BE2C (cell line): ENCODE data around the gene MAB21L1.

Source experiments
- DNase-seq: peaks from one replicate; pipeline ENCODE4 v3.0.0-alpha.2; 2020
- H3K27me3 ChIP-seq: fragments of 250-450 bp; sonication (Bioruptor Pico); 2 replicates; pipeline ENCODE4 v1.5.1; 2020; ENCODE audit warnings: mild to moderate bottlenecking
- H3K36me3 ChIP-seq: fragments of 250-450 bp; sonication (Bioruptor Pico); 2 replicates; pipeline ENCODE4 v1.5.1; 2020; ENCODE audit warnings: mild to moderate bottlenecking
- H3K4me1 ChIP-seq: fragments of 250-450 bp; sonication (Bioruptor Pico); 2 replicates; pipeline ENCODE4 v1.5.1; 2020
- H3K4me3 ChIP-seq: 2 replicates; pipeline ENCODE4 v1.5.1; 2011; ENCODE audit warnings: low read depth, low read length
- H3K9me3 ChIP-seq: fragments of 250-450 bp; sonication (Bioruptor Pico); 2 replicates; pipeline ENCODE4 v1.5.1; 2020
- CTCF ChIP-seq: IDR thresholded peaks from 2 replicates; pipeline ENCODE4 v1.5.1; 2012; ENCODE audit warnings: mild to moderate bottlenecking, low read depth, low read length

MAB21L1 gene

GRCh38 chr13:35478271-35479037 is 2.0 kb upstream of the MAB21L1 start:
- H3K4me3 ChIP-seq = peak overlapping the region; percentile 97
- no peak for TF ChIP-seq CTCF

GRCh38 chr13:35477386-35477946 is 977 bp upstream of the MAB21L1 start:
- no peak for TF ChIP-seq CTCF
- H3K27me3 ChIP-seq = no peaks in the 10 kb centered on the region
- H3K9me3 ChIP-seq = no peaks in the 10 kb centered on the region
- DNase-seq = no peak
- peak overlapping the region; percentile 97 for H3K4me3 ChIP-seq
- no peaks in the 10 kb centered on the region for H3K4me1 ChIP-seq
- peaks cover 37% of the 10 kb centered on the region for H3K36me3 ChIP-seq

More at GRCh38 chr13:35478271-35479037, 2.0 kb upstream of the MAB21L1 start:
- Histone ChIP-seq H3K36me3 (peaks cover 28% of the 10 kb centered on the region), H3K9me3 (no peaks in the 10 kb centered on the region), H3K4me1 (peaks cover 3% of the 10 kb centered on the region; the same call in 1 of the 2 replicates), H3K27me3 (no peaks in the 10 kb centered on the region)
- DNase-seq = peak; percentile 78

- Histone ChIP-seq H3K4me1 (no peaks in the 10 kb centered on the region), H3K27me3 (no peaks in the 10 kb centered on the region), H3K4me3 (peak overlapping the region; percentile 97), H3K36me3 (peaks cover 53% of the 10 kb centered on the region), H3K9me3 (no peaks in the 10 kb centered on the region)
- DNase-seq = peak; percentile 59
- no peak for TF ChIP-seq CTCF
Observed at GRCh38 chr13:35475212-35475959, 1.1 kb downstream of the MAB21L1 start.

GRCh38 chr13:35474496-35475211 is 1.8 kb downstream of the MAB21L1 start:
- Histone ChIP-seq H3K4me3 (peak overlapping the region; percentile 97), H3K36me3 (peaks cover 53% of the 10 kb centered on the region), H3K27me3 (no peaks in the 10 kb centered on the region), H3K4me1 (no peaks in the 10 kb centered on the region), H3K9me3 (no peaks in the 10 kb centered on the region)
- no peak for TF ChIP-seq CTCF
- peak; percentile 37 for DNase-seq

GRCh38 chr13:35473802-35474201 is 2.7 kb downstream of the MAB21L1 start:
- H3K9me3 ChIP-seq = no peaks in the 10 kb centered on the region
- H3K27me3 ChIP-seq = no peaks in the 10 kb centered on the region

More at GRCh38 chr13:35473802-35474201, 2.7 kb downstream of the MAB21L1 start:
- peaks cover 53% of the 10 kb centered on the region for H3K36me3 ChIP-seq
- H3K4me3 ChIP-seq = peak overlapping the region; percentile 97
- no peak for TF ChIP-seq CTCF
- H3K4me1 ChIP-seq = no peaks in the 10 kb centered on the region; the same call in 1 of the 2 replicates
- no peak for DNase-seq
